Calu3 (cell line): ENCODE measurements around the gene PLXNB3. TPM values are rescaled to one million over a fixed set of nuclear protein-coding genes. Genes with fewer than 3 reads are reported as not detected.

ENCODE experiments used
- BruUV-seq: library from RNA; stranded (reverse); fragments of 400-500 nt; replicated peaks from 2 replicates; lab custom pipeline; 2021; lab: Mats Ljungman, UMichigan
- CTCF ChIA-PET: fragments of 300-600 bp; sonication (Branson Sonifier 250); formaldehyde crosslinking; loops from one replicate; lab custom pipeline; 2022; ENCODE audit warnings: antibody characterized with exemption; lab: Charles Lee
- DNase-seq: peaks from one replicate; pipeline ENCODE4 v3.0.0; 2022
- H3K27ac Mint-ChIP-seq: one replicate; pipeline ENCODE4 v1.8.0; 2022; ENCODE audit warnings: mixed read lengths; ENCODE audit not compliant: unreplicated experiment
- H3K27me3 Mint-ChIP-seq: one replicate; pipeline ENCODE4 v1.8.0; 2022; ENCODE audit warnings: mixed read lengths; ENCODE audit not compliant: unreplicated experiment
- H3K36me3 Mint-ChIP-seq: one replicate; pipeline ENCODE4 v1.8.0; 2022; ENCODE audit warnings: mild to moderate bottlenecking, moderate library complexity, mixed read lengths; ENCODE audit not compliant: insufficient read depth, unreplicated experiment
- H3K4me1 Mint-ChIP-seq: one replicate; pipeline ENCODE4 v1.8.0; 2022; ENCODE audit warnings: mild to moderate bottlenecking, low read depth, mixed read lengths; ENCODE audit not compliant: unreplicated experiment
- H3K4me3 Mint-ChIP-seq: one replicate; pipeline ENCODE4 v1.8.0; 2022; ENCODE audit warnings: mild to moderate bottlenecking, low read depth, moderate library complexity, mixed read lengths; ENCODE audit not compliant: unreplicated experiment
- H3K9me3 Mint-ChIP-seq: one replicate; pipeline ENCODE4 v1.8.0; 2022; ENCODE audit warnings: low read depth, mixed read lengths; ENCODE audit not compliant: unreplicated experiment
- intact Hi-C: fragments of 100-400 bp; cut with micrococcal nuclease; formaldehyde crosslinking; loops from one replicate; pipeline ENCODE4 v1.10.0; 2022; ENCODE audit not compliant: unreplicated experiment
- total RNA-seq: library from RNA; stranded (reverse); gene quantifications from 2 replicates; pipeline ENCODE4 v1.2.3, GENCODE V29; 2022
- TF ChIP-seq, protein P1 (sequence below): fragments of 200-600 bp; IDR thresholded peaks from one replicate; pipeline ENCODE4 v1.8.0; 2022; ENCODE audit warnings: antibody characterized with exemption; ENCODE audit not compliant: unreplicated experiment

PLXNB3 gene
- total RNA-seq, 1 experiment from 2014 or later = 37.5 TPM

DNA sequence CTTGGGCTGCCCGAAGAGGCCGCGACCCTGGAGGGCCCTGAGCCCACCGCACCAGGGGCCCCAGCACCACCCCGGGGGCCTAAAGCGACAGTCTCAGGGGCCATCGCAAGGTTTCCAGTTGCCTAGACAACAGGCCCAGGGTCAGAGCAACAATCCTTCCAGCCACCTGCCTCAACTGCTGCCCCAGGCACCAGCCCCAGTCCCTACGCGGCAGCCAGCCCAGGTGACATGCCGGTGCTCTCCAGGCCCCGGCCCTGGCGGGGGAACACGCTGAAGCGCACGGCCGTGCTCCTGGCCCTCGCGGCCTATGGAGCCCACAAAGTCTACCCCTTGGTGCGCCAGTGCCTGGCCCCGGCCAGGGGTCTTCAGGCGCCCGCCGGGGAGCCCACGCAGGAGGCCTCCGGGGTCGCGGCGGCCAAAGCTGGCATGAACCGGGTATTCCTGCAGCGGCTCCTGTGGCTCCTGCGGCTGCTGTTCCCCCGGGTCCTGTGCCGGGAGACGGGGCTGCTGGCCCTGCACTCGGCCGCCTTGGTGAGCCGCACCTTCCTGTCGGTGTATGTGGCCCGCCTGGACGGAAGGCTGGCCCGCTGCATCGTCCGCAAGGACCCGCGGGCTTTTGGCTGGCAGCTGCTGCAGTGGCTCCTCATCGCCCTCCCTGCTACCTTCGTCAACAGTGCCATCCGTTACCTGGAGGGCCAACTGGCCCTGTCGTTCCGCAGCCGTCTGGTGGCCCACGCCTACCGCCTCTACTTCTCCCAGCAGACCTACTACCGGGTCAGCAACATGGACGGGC lies 38.8 kb upstream of the PLXNB3 start:
- Mint-ChIP-seq H3K27ac (no peak overlapping the region), H3K4me1 (peaks cover 20% of the 10 kb centered on the region), H3K36me3 (peaks cover 44% of the 10 kb centered on the region), H3K9me3 (no peaks in the 10 kb centered on the region), H3K27me3 (no peaks in the 10 kb centered on the region), H3K4me3 (peak overlapping the region; percentile 84)
- BruUV-seq = TSS peak; percentile 24
- no peak for DNase-seq
- TF ChIP-seq, protein P1, sequence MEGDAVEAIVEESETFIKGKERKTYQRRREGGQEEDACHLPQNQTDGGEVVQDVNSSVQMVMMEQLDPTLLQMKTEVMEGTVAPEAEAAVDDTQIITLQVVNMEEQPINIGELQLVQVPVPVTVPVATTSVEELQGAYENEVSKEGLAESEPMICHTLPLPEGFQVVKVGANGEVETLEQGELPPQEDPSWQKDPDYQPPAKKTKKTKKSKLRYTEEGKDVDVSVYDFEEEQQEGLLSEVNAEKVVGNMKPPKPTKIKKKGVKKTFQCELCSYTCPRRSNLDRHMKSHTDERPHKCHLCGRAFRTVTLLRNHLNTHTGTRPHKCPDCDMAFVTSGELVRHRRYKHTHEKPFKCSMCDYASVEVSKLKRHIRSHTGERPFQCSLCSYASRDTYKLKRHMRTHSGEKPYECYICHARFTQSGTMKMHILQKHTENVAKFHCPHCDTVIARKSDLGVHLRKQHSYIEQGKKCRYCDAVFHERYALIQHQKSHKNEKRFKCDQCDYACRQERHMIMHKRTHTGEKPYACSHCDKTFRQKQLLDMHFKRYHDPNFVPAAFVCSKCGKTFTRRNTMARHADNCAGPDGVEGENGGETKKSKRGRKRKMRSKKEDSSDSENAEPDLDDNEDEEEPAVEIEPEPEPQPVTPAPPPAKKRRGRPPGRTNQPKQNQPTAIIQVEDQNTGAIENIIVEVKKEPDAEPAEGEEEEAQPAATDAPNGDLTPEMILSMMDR = no peak
- intact Hi-C loops = no loop called here
- CTCF ChIA-PET = no interaction called here

DNA sequence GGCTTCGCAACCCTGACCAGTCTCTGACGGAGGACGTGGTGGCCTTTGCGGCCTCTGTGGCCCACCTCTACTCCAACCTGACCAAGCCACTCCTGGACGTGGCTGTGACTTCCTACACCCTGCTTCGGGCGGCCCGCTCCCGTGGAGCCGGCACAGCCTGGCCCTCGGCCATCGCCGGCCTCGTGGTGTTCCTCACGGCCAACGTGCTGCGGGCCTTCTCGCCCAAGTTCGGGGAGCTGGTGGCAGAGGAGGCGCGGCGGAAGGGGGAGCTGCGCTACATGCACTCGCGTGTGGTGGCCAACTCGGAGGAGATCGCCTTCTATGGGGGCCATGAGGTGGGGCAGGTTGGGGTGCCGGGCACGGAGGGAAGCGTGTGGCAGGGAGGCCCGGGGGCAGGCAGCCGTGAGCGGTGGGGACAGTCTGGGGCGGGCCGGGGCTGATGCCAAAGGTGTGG lies 38.2 kb upstream of the PLXNB3 start:
- no peaks in the 10 kb centered on the region for H3K27me3 Mint-ChIP-seq
- peak overlapping the region; percentile 45 for H3K4me3 Mint-ChIP-seq
- peaks cover 23% of the 10 kb centered on the region for H3K4me1 Mint-ChIP-seq
- no peaks in the 10 kb centered on the region for H3K9me3 Mint-ChIP-seq
- TF ChIP-seq, protein P1 = no peak
- CTCF ChIA-PET = no interaction called here
- DNase-seq = no peak
- intact Hi-C loops = no loop called here
- no TSS peak for BruUV-seq
- peaks cover 48% of the 10 kb centered on the region for H3K36me3 Mint-ChIP-seq
- no peak overlapping the region for H3K27ac Mint-ChIP-seq

DNA sequence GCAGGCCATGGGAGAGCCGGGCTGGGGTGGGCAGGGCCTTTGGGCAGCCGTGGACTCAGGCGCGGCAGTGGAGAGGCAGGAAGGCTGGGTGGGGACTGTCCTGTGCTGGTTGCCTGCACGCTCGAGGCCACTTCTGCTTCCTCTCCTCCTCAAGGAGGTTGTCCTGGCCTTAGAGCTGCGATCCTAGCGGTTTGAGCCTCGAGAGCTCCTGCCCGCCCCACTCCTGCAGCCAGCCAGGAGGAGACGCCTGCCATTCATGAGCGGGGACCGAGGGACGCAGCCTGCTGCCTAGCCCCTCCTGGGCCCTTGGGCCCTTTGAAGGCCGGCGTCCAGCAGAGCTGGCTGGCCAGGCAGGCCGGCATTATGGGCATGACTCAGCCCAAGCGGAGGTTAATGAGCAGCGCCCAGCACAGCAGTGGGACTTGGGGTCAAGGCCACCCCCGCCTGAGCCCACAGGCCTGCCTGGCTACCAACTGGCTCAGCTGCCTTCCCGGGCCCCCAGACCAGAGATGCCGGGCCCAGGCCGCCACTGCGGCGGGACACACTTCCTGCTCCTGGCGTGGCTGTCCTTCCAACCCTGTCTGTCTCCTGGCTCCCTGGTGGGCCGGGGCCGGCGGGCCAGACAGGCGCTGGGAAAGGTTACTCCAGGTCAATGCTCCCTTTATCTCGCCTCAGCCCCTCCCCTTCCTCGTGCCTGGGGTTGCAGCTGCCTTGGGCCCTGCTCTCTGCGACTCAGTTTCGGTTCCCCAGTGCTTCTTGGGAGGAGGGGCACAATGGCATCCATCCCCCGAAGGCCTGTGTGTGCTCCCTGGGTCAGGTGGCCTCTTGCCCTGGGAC lies 37.5 kb upstream of the PLXNB3 start:
- Mint-ChIP-seq H3K9me3 (peaks cover 3% of the 10 kb centered on the region), H3K27ac (peak overlapping the region; percentile 54), H3K27me3 (no peaks in the 10 kb centered on the region), H3K36me3 (peaks cover 49% of the 10 kb centered on the region), H3K4me3 (peak overlapping the region; percentile 50), H3K4me1 (peaks cover 26% of the 10 kb centered on the region)
- no TSS peak for BruUV-seq
- DNase-seq = peak; percentile 36
- TF ChIP-seq, protein P1 = no peak
- CTCF ChIA-PET = no interaction called here
- intact Hi-C loops = no loop called here

DNA sequence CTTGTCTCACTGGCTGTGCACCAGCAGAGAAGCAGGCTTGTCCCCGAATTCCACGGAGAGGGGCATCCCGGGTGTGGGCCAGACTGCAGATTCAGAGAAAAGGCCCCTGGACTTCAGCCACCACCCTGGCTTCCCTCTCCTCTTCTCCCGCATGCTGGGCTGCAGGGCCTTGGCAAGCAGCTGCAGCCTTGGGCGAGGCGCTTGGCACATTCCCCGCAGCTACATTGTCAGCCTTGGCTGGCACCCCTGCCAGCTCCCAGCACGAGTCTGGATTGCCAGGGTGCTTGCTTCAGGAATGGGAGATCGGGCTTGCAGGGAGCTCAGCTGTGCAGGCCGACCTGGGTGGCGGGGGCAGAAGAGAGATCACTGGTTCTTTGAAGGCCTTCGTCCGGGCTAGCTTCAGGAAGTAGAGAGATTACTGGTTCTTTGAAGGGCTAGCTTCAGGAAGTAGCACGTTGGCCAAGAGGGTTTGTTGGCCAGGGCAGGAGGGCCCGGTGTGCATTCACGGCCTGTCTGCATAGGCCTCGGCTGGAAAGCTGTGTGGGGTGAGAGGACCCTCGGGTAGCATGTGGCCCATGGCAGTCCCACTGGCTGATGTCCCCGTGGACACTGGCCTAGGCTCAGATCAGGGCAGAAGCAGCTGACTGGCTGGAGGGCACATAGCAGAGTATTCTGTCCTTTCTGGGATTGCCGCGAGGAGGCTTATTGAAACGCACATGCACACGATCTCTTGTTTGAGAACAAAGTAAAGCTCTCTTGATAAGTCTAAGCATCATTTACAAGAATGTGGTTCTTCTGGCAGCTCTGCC lies 36.7 kb upstream of the PLXNB3 start:
- H3K4me3 Mint-ChIP-seq = peak overlapping the region; percentile 50
- peaks cover 45% of the 10 kb centered on the region for H3K36me3 Mint-ChIP-seq
- BruUV-seq = no TSS peak
- TF ChIP-seq, protein P1 = no peak
- H3K9me3 Mint-ChIP-seq = peaks cover 7% of the 10 kb centered on the region
- DNase-seq = peak; percentile 18
- CTCF ChIA-PET = no interaction called here
- no peaks in the 10 kb centered on the region for H3K27me3 Mint-ChIP-seq
- peak overlapping the region; percentile 54 for H3K27ac Mint-ChIP-seq
- intact Hi-C loops = no loop called here
- H3K4me1 Mint-ChIP-seq = peaks cover 20% of the 10 kb centered on the region
